Caki2 (cell line): ENCODE data around the gene UFM1. TPM values are rescaled to one million over a fixed set of nuclear protein-coding genes. Genes with fewer than 3 reads are reported as not detected.
"Not testable (repeated sequence)": the region's sequence is repeated elsewhere in the genome, so short reads cannot be mapped to it uniquely, and the experiment has no call there.

Experiments used
- DNase-seq: peaks from one replicate; pipeline ENCODE4 v3.0.0-alpha.2; 2015; ENCODE audit warnings: low read depth
- in situ Hi-C: cut with HindIII; loops from 2 replicates; pipeline ENCODE4 v1.10.0; 2016; ENCODE audit warnings: low sequenced_read_pairs, low pct_unique_long_range_greater_than_20kb, mixed read lengths
- total RNA-seq: library from RNA; depleted of rRNA; stranded (reverse); fragments of >200 nt; shearing (Covaris generic); gene quantifications from 2 replicates; pipeline ENCODE4 v1.2.3, GENCODE V29; 2014; ENCODE audit warnings: low replicate concordance; rRNA removed

The UFM1 gene
- total RNA-seq = 35.1 and 48.7 TPM in 2 replicates

- in situ Hi-C loops = no loop called here
- DNase-seq = peak; percentile 87
Measured at GRCh38 chr13:38349390-38350113, at the start of gene UFM1. Gene UFM1 (plus strand): TSS chr13:38349851. CDS start chr13:38349920, 69 bp downstream.

- in situ Hi-C loops = no loop called here
- DNase-seq = no peak
Measured at GRCh38 chr13:38301236-38301635, 48.4 kb upstream of the UFM1 start.

GRCh38 chr13:38303816-38304320 is 45.8 kb upstream of the UFM1 start:
- in situ Hi-C loops = no loop called here
- DNase-seq = no peak

- in situ Hi-C loops = no loop called here
- DNase-seq = no peak
Measured at GRCh38 chr13:38308736-38309135, 40.9 kb upstream of the UFM1 start.

GRCh38 chr13:38309397-38309796 is 40.3 kb upstream of the UFM1 start:
- DNase-seq = no peak
- in situ Hi-C loops = no loop called here

- in situ Hi-C loops, DNase-seq: not testable (repeated sequence)
Measured at GRCh38 chr13:38311175-38311574, 38.5 kb upstream of the UFM1 start.

GRCh38 chr13:38316129-38316528 is 33.5 kb upstream of the UFM1 start:
- in situ Hi-C loops = no loop called here
- no peak for DNase-seq

GRCh38 chr13:38321654-38322053 is 28.0 kb upstream of the UFM1 start:
- DNase-seq = no peak
- in situ Hi-C loops = no loop called here

- in situ Hi-C loops = no loop called here
- DNase-seq = no peak
Measured at GRCh38 chr13:38325426-38325825, 24.2 kb upstream of the UFM1 start.

- DNase-seq = no peak
- in situ Hi-C loops = no loop called here
Measured at GRCh38 chr13:38328699-38329098, 21.0 kb upstream of the UFM1 start.

- DNase-seq = no peak
- in situ Hi-C loops = no loop called here
Measured at GRCh38 chr13:38334845-38335244, 14.8 kb upstream of the UFM1 start.

- DNase-seq = no peak
- in situ Hi-C loops = no loop called here
Measured at GRCh38 chr13:38338089-38338488, 11.6 kb upstream of the UFM1 start.

- in situ Hi-C loops = no loop called here
- no peak for DNase-seq
Measured at GRCh38 chr13:38340624-38341023, 9.0 kb upstream of the UFM1 start.

- no peak for DNase-seq
- in situ Hi-C loops = no loop called here
Measured at GRCh38 chr13:38341149-38341692, 8.4 kb upstream of the UFM1 start.

GRCh38 chr13:38346764-38347163 is 2.9 kb upstream of the UFM1 start:
- no peak for DNase-seq
- in situ Hi-C loops = no loop called here

- in situ Hi-C loops = no loop called here
- peak; percentile 52 for DNase-seq
Measured at GRCh38 chr13:38348861-38349389, 726 bp upstream of the UFM1 start.

GRCh38 chr13:38350114-38350617 is 515 bp downstream of the UFM1 start:
- DNase-seq = no peak
- in situ Hi-C loops = no loop called here

- in situ Hi-C loops = no loop called here
Measured at GRCh38 chr13:38355595-38356119, 6.0 kb downstream of the UFM1 start.

GRCh38 chr13:38358684-38359083 is 9.0 kb downstream of the UFM1 start:
- no peak for DNase-seq
- in situ Hi-C loops = no loop called here

More at GRCh38 chr13:38355595-38356119, 6.0 kb downstream of the UFM1 start:
- no peak for DNase-seq
